Measurements from ENCODE around the gene LMO1.

DNA sequence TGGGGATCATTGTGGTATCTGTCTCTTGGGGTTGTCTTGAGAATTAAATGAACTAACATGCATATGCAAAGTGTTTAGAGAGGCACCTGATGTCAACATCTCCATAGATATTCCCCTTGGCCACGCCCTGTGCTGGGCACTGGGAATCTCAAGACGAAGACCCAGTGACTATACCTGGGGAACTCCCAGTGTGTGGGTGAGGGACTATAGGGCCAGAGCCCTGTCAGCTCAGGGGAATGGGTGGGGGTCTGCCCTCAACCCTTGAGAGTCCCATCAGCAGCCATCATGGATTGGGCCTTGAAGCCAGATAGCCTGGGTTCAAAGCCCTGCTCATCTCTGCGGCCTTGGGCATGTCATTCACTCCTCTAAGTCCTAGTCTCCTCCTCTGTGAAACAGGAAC is 21.6 kb upstream of the LMO1 start:
- TF ChIP-seq KDM4B (CRISPR knock-in tag; IDR thresholded peaks at IDR 0.05): no peak
- TF ChIP-seq, protein P1, sequence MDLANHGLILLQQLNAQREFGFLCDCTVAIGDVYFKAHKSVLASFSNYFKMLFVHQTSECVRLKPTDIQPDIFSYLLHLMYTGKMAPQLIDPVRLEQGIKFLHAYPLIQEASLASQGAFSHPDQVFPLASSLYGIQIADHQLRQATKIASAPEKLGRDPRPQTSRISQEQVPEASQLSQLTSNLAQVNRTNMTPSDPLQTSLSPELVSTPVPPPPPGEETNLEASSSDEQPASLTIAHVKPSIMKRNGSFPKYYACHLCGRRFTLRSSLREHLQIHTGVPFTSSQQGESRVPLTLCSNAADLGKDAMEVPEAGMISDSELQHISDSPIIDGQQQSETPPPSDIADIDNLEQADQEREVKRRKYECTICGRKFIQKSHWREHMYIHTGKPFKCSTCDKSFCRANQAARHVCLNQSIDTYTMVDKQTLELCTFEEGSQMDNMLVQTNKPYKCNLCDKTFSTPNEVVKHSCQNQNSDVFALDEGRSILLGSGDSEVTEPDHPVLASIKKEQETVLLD (CRISPR knock-in tag; IDR thresholded peaks at IDR 0.05; ENCODE audit: low read depth): no peak
- TF ChIP-seq ZNF839 (CRISPR knock-in tag; IDR thresholded peaks at IDR 0.05; ENCODE audit: borderline replicate concordance): no peak
- TF ChIP-seq, protein P2, sequence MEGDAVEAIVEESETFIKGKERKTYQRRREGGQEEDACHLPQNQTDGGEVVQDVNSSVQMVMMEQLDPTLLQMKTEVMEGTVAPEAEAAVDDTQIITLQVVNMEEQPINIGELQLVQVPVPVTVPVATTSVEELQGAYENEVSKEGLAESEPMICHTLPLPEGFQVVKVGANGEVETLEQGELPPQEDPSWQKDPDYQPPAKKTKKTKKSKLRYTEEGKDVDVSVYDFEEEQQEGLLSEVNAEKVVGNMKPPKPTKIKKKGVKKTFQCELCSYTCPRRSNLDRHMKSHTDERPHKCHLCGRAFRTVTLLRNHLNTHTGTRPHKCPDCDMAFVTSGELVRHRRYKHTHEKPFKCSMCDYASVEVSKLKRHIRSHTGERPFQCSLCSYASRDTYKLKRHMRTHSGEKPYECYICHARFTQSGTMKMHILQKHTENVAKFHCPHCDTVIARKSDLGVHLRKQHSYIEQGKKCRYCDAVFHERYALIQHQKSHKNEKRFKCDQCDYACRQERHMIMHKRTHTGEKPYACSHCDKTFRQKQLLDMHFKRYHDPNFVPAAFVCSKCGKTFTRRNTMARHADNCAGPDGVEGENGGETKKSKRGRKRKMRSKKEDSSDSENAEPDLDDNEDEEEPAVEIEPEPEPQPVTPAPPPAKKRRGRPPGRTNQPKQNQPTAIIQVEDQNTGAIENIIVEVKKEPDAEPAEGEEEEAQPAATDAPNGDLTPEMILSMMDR (CRISPR knock-in tag; IDR thresholded peaks at IDR 0.05): no peak
- no peak for TF ChIP-seq ZNF569 (CRISPR knock-in tag; IDR thresholded peaks at IDR 0.05; ENCODE audit: borderline replicate concordance)
- no peak for TF ChIP-seq ZSCAN9 (CRISPR knock-in tag; IDR thresholded peaks at IDR 0.05; ENCODE audit: borderline replicate concordance)

Measured in HepG2 (cell line).